ENCODE results near the gene ZNF223.

The ZNF223 gene

GRCh38 chr19:44051650-44052402 is at the start of gene ZNF223:
Gene ZNF223 (plus strand): TSS chr19:44052036. CDS start chr19:44055177, 3,141 bp downstream.
- peak; percentile 92 to 94 (median 92) for DNase-seq

- no peak for DNase-seq
These were observed 49.6 kb upstream of the ZNF223 start for GRCh38 chr19:44002212-44002565.

- peak; percentile 95 to 98 (median 97) for DNase-seq
These were observed 49.0 kb upstream of the ZNF223 start, which contains the start of gene ZNF230 for GRCh38 chr19:44002566-44003460. Gene ZNF230 (plus strand): TSS chr19:44002957. CDS start chr19:44007079, 4,122 bp downstream.

- DNase-seq, result peak; percentile 38 to 41 (median 40)
These were observed 48.3 kb upstream of the ZNF223 start for GRCh38 chr19:44003461-44004009.

GRCh38 chr19:44005973-44006372 is 45.9 kb upstream of the ZNF223 start:
- peak; percentile 51 to 81 (median 79) for DNase-seq

GRCh38 chr19:44007473-44007872 is 44.4 kb upstream of the ZNF223 start:
- no peak for DNase-seq

GRCh38 chr19:44010468-44010867 is 41.4 kb upstream of the ZNF223 start:
- DNase-seq, result no peak

- DNase-seq, result no peak
These were observed 32.3 kb upstream of the ZNF223 start for GRCh38 chr19:44019498-44019897.

- no peak for DNase-seq
These were observed 30.6 kb upstream of the ZNF223 start for GRCh38 chr19:44021221-44021620.

- DNase-seq, result no peak
These were observed 27.0 kb upstream of the ZNF223 start for GRCh38 chr19:44024900-44025216.

- DNase-seq, result peak; percentile 91 to 95 (median 94)
These were observed 26.5 kb upstream of the ZNF223 start, which contains the start of gene ZNF222 for GRCh38 chr19:44025217-44025936. Gene ZNF222 (plus strand): TSS chr19:44025379. CDS start chr19:44025437, 58 bp downstream.

GRCh38 chr19:44026622-44027021 is 25.2 kb upstream of the ZNF223 start:
- DNase-seq, result no peak

GRCh38 chr19:44032001-44032610 is 19.7 kb upstream of the ZNF223 start:
- DNase-seq, result no peak

GRCh38 chr19:44042147-44042546 is 9.7 kb upstream of the ZNF223 start:
- DNase-seq, result peak; percentile 8 to 42 (median 10)

GRCh38 chr19:44050740-44051649 is 841 bp upstream of the ZNF223 start:
- DNase-seq, result peak in 1 of 3 donors; percentile 23

- DNase-seq, result no peak
These were observed 4.0 kb downstream of the ZNF223 start for GRCh38 chr19:44055870-44056269.

GRCh38 chr19:44059229-44059628 is 7.4 kb downstream of the ZNF223 start:
- no peak for DNase-seq

- DNase-seq, result no peak
These were observed 9.2 kb downstream of the ZNF223 start for GRCh38 chr19:44061038-44061437.

- no peak for DNase-seq
These were observed 14.5 kb downstream of the ZNF223 start for GRCh38 chr19:44066305-44066704.

- no peak for DNase-seq
These were observed 17.6 kb downstream of the ZNF223 start for GRCh38 chr19:44069415-44069814.

Measured in suppressor macrophage treated with lipopolysaccharide for 1 hour (primary cell).